Thyroid gland (tissue), 4 donors: ENCODE measurements around the gene PTPRT.

Source experiments
- CTCF ChIP-seq, 6 experiments: fragments of 200-600 bp in 3 of 6; fragments of 450-650 bp in 3 of 6; sonication (generic) in 3 of 6; IDR thresholded peaks; one replicate each; pipeline ENCODE4 v1.5.1; 2016 to 2019; ENCODE audit warnings: antibody characterized with exemption in 6 of 6, mild to moderate bottlenecking in 2 of 6, inconsistent platforms in 1 of 6, moderate library complexity in 1 of 6
- POLR2A ChIP-seq, 2 donors: fragments of 450-650 bp; IDR thresholded peaks; one replicate each; pipeline ENCODE4 v1.6.1; 2017; ENCODE audit warnings: antibody characterized with exemption in 2 of 2, mild to moderate bottlenecking in 2 of 2, moderate library complexity in 1 of 2

DNA sequence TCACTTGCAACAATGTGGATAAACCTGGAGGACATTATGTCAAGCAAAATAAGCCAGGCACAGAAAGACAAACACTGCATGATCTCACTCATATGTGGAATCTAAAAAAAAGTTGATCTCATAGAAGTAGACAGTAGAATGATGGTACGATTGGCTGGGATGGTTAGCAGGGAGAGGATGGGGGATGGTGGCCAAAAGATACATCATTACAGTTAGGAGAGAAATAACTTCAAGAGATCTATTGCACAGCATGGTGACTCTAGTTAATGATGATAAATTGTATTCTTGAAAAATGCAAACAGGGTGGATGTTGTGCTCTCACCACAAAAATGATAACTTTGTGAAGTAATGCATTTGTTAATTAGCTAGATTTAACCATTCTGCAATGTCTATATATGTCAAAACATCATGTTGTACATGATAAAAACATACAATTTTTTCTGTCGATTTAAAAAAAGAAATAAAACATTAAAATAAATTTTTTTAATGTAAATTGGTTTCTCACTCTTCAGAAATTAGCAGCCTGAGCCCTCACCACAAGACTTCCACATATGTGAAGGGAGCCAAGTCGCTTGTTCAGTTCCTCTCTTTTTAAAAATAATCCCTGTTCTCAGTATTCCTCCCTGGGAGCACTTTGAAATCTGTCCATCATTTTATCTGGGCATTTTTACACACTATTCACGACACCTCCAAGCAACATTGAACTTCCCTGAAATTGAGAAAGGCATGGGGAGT, 34.2 kb downstream of the PTPRT start:
- TF ChIP-seq CTCF (IDR thresholded peaks at IDR 0.05): no peak
- no peak for TF ChIP-seq POLR2A (IDR thresholded peaks at IDR 0.05)
